Limb (tissue), 2 donors: Measurements from ENCODE around the gene MTFR2.

Source experiments
- DNase-seq, 2 donors: peaks; one replicate each; pipeline ENCODE4 v3.0.0-alpha.2; 2016; ENCODE audit errors: extremely low spot score in 2 of 2

MTFR2 gene

DNA sequence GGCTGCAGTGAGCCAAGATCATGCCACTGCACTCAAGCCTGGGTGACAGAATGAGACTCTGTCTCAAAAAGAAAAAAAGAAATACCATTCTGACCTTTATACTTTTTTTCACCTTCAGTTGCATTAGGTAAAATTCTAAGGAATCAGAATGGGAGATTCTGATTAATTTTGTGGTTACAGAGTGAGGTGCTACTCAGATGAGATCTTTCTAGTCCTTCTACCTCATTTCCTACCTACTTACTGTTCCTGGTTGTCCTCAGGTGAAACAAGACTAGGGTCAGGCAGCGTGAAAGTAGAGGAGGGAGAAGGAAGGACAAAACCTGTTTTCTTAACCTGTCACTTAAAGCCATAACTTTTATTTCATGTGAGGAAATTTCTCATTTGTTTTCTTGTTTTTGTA lies 63.7 kb downstream of the MTFR2 start:
- no peak for DNase-seq

GRCh38 chr6:136184738-136185137 lies 65.4 kb downstream of the MTFR2 start:
- DNase-seq: no peak

GRCh38 chr6:136181861-136182260 lies 68.2 kb downstream of the MTFR2 start:
- DNase-seq: no peak

GRCh38 chr6:136181512-136181833 lies 68.6 kb downstream of the MTFR2 start:
- DNase-seq: no peak
